Natural killer cell (primary cell): ENCODE results near the gene OPRL1. TPM values are rescaled to one million over a fixed set of nuclear protein-coding genes. Genes with fewer than 3 reads are reported as not detected.

Source experiments
- ATAC-seq, 3 donors: fragments of 150-1000 bp in 2 of 3; fragments of 200-7000 bp in 1 of 3; cut with Tn5 transposase; 1 replicate in 1 of 3; 2 replicates in 2 of 3; pipeline ENCODE4 v1.10.0; 2021; ENCODE audit warnings: mild to moderate bottlenecking in 2 of 3, moderate library complexity in 2 of 3
- DNase-seq, 2 donors: peaks; one replicate each; pipeline versions ENCODE4 v3.0.0 to v3.0.0-alpha.2; 2013 to 2021; ENCODE audit warnings: mixed read lengths in 1 of 2
- H3K27ac ChIP-seq: one replicate; pipeline ENCODE4 v1.5.1; 2013; ENCODE audit warnings: mild to moderate bottlenecking, low read length
- H3K27me3 ChIP-seq: one replicate; pipeline ENCODE4 v1.6.1; 2013; ENCODE audit warnings: low read length; ENCODE audit not compliant: control insufficient read depth, insufficient read depth
- H3K36me3 ChIP-seq: one replicate; pipeline ENCODE4 v1.6.1; 2013; ENCODE audit warnings: low read length; ENCODE audit not compliant: control insufficient read depth, insufficient read depth
- H3K4me1 ChIP-seq: one replicate; pipeline ENCODE4 v1.6.1; 2013; ENCODE audit warnings: low read length; ENCODE audit not compliant: control insufficient read depth, insufficient read depth
- H3K4me3 ChIP-seq: one replicate; pipeline ENCODE4 v1.5.1; 2013; ENCODE audit warnings: low read length
- H3K9me3 ChIP-seq: one replicate; pipeline ENCODE4 v1.6.1; 2013; ENCODE audit warnings: low read length; ENCODE audit not compliant: control insufficient read depth, insufficient read depth
- H3K27ac Mint-ChIP-seq, 2 donors: one replicate each; pipeline ENCODE4 v1.8.0; 2022; ENCODE audit warnings: mild to moderate bottlenecking in 2 of 2, mixed read lengths in 2 of 2, moderate library complexity in 1 of 2
- H3K27me3 Mint-ChIP-seq, 2 donors: one replicate each; pipeline ENCODE4 v1.8.0; 2022; ENCODE audit warnings: low read depth in 2 of 2, mixed read lengths in 2 of 2
- H3K36me3 Mint-ChIP-seq: one replicate; pipeline ENCODE4 v1.8.0; 2022; ENCODE audit warnings: mixed read lengths
- H3K4me1 Mint-ChIP-seq, 2 donors: one replicate each; pipeline ENCODE4 v1.8.0; 2022; ENCODE audit warnings: mixed read lengths in 2 of 2
- H3K4me3 Mint-ChIP-seq: one replicate; pipeline ENCODE4 v1.8.0; 2022; ENCODE audit warnings: mild to moderate bottlenecking, moderate library complexity, mixed read lengths
- H3K9me3 Mint-ChIP-seq, 2 donors: one replicate each; pipeline ENCODE4 v1.8.0; 2022; ENCODE audit warnings: mixed read lengths in 2 of 2
- WGBS: methylation state at CpG from one replicate; pipeline ENCODE4 v1.1.7; 2013; ENCODE audit warnings: missing lambda C conversion rate; ENCODE audit not compliant: insufficient coverage; 5-methylcytosine and 5-hydroxymethylcytosine counted together
- intact Hi-C: fragments of 100-400 bp; cut with micrococcal nuclease; formaldehyde crosslinking; loops from one replicate; pipeline ENCODE4 v1.14.2; 2022
- total RNA-seq, 4 donors: library from RNA; stranded (reverse); fragments of 120-200 nt in 1 of 4; gene quantifications; one replicate each; pipeline versions ENCODE4 v1.2.3 to v1.2.4, GENCODE V29; 2013 to 2022
- TF ChIP-seq, protein P1 (sequence below): fragments of 200-600 bp; IDR thresholded peaks from one replicate; pipeline ENCODE4 v1.8.0; 2022; ENCODE audit warnings: antibody characterized with exemption

The OPRL1 gene
- 1 to 10 TPM; 1.2 to 2.2 (median 1.4) TPM for total RNA-seq
- total RNA-seq (2013) = 1.4 TPM

DNA sequence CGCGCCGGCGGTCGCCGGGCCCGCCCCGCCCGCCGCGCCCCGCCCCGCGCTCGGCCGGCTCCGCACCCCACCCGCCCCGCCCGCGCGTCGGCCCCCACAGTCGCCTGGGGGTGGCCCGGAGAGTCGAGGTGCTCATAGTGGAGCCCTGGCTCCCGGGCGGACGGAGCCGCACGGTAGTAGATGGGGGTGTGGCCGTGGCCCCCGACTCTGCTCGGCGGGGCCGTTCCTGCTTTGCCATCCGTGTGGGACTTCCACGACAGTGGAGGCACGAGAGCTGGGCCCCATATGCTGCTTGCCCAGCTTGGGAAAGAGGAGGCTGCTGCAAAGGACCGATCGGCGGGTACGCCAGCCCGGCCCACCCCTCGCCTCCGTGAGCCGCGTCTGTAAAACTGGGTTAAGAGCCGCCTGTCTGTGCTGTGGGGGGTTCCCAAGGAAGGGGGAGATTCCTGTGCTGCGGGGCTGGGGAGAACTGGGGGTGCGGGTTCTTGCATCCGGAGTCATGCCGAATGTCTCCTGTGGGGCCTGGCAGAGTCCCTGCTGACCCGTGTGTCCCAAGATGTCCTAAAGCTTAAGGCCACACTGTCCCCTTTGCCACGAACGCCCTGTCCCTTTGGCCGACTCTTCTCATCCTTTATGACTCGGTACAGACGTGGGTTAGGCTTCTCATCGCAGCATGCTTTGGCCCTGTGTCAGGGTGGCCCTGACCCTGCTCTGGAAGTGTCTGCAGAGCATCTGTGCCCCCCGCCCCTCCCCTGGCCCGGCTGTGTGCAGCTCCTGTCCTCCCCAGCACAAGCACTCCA is at the start of gene OPRL1:
Gene OPRL1 (plus strand): TSS at position 70 of the 800 bp plus-strand sequence. CDS start 12,639 bp downstream, outside the sequence.
- Mint-ChIP-seq H3K27me3 (peaks cover 3 to 10% of the 10 kb centered on the region in 2 donors), H3K4me3 (peak within 1 kb of the TSS; percentile 90)
- WGBS = 7% methylated on average over 62 of the region's 62 CpGs

DNA sequence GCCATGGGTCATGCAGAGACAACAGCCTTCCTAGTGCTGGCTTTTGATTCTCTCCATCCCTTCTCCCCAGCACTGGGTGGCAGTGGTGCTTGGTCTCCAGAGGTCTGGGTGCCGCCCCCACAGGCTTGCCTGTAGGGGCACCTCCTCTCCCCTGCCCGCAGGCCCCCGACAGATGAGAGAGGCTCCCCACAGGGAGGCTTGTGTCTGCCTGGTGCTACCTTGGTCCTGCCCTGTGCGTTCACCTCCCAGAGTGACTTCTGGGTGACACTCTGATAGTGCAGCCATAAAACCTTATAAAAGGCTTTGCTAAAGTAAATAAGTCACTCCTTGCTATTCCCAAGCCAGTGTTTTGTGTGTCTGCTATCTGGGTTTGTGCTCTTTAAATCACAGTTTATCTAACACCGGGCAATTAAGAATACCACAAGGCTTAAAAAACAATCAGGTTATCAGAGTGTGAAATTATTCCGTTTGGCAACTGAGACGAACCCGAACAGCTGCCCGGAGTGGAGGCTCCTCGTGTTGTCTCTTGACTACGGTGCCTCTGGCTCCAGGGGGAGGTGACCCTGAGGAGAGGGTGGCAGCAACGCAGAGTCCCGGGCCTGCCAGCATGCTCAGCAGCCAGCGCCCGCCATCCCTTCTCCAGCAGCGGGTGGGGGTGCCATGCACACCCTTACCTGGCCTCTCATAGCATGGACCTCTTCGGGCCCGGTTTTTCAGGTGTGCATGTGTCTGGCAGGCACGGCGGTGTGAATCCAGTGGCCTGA is 49.3 kb upstream of the OPRL1 start:
- peaks cover 13% of the 10 kb centered on the region for H3K4me1 ChIP-seq
- H3K4me3 ChIP-seq = no peak overlapping the region
- intact Hi-C loops = no loop called here
- no peaks in the 10 kb centered on the region for H3K27me3 ChIP-seq
- 97% methylated on average over 20 of the region's 20 CpGs for WGBS
- Mint-ChIP-seq H3K9me3 (no peaks in the 10 kb centered on the region), H3K4me3 (no peak overlapping the region), H3K4me1 (no peaks in the 10 kb centered on the region), H3K36me3 (no peaks in the 10 kb centered on the region), H3K27me3 (no peaks in the 10 kb centered on the region), H3K27ac (peak overlapping the region in 1 of 2 donors; percentile 56)
- DNase-seq (no peak), ATAC-seq (no peak)
- TF ChIP-seq, protein P1, sequence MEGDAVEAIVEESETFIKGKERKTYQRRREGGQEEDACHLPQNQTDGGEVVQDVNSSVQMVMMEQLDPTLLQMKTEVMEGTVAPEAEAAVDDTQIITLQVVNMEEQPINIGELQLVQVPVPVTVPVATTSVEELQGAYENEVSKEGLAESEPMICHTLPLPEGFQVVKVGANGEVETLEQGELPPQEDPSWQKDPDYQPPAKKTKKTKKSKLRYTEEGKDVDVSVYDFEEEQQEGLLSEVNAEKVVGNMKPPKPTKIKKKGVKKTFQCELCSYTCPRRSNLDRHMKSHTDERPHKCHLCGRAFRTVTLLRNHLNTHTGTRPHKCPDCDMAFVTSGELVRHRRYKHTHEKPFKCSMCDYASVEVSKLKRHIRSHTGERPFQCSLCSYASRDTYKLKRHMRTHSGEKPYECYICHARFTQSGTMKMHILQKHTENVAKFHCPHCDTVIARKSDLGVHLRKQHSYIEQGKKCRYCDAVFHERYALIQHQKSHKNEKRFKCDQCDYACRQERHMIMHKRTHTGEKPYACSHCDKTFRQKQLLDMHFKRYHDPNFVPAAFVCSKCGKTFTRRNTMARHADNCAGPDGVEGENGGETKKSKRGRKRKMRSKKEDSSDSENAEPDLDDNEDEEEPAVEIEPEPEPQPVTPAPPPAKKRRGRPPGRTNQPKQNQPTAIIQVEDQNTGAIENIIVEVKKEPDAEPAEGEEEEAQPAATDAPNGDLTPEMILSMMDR = no peak
- no peaks in the 10 kb centered on the region for H3K9me3 ChIP-seq
- no peak overlapping the region for H3K27ac ChIP-seq
- H3K36me3 ChIP-seq = peaks cover 69% of the 10 kb centered on the region

More for the DNA sequence above, at the start of gene OPRL1:
- H3K27ac ChIP-seq = peak within 1 kb of the TSS; percentile 77
- no peaks in the 10 kb centered on the region for H3K36me3 Mint-ChIP-seq
- H3K4me3 ChIP-seq = peak within 1 kb of the TSS; percentile 75
- H3K9me3 Mint-ChIP-seq = no peaks in the 10 kb centered on the region
- peaks cover 12% of the 10 kb centered on the region for H3K36me3 ChIP-seq
- peak within 1 kb of the TSS; percentile 82 to 92 for H3K27ac Mint-ChIP-seq
- TF ChIP-seq, protein P1 = no peak
- H3K4me1 Mint-ChIP-seq = peaks cover 26 to 64% of the 10 kb centered on the region in 2 donors
- DNase-seq (peak; percentile 48 to 85), ATAC-seq (peak; percentile 47 to 72 (median 64))
- H3K4me1 ChIP-seq = peaks cover 68% of the 10 kb centered on the region
- intact Hi-C loops = no loop called here
- H3K9me3 ChIP-seq = no peaks in the 10 kb centered on the region
- H3K27me3 ChIP-seq = peaks cover 9% of the 10 kb centered on the region

DNA sequence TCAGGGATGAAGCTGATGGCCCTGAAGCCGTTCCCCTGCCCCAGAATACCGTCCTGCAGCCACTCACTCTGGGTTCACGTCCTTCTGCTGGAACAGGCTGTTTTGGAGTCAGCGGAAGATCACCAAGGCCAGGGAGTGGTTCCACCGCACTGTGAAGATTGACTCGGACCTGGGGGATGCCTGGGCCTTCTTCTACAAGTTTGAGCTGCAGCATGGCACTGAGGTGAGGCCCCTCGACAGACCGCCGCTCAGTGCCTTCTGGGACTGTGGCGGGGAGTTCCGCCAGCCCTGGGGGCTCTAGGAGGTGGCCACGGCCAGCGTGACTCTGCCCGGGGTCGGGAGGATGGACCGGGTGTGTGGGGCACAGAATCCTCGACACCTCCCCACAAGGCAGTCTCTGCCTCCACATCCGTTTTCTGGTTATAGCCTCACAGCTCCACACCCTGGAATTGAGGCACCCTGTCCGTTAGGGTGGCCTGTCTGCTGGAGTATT is 48.0 kb upstream of the OPRL1 start:
- H3K27ac Mint-ChIP-seq = no peak overlapping the region
- Histone ChIP-seq H3K4me3 (no peak overlapping the region), H3K27ac (no peak overlapping the region), H3K4me1 (peaks cover 26% of the 10 kb centered on the region), H3K36me3 (peaks cover 61% of the 10 kb centered on the region), H3K27me3 (peaks cover 6% of the 10 kb centered on the region), H3K9me3 (no peaks in the 10 kb centered on the region)
- no peaks in the 10 kb centered on the region for H3K36me3 Mint-ChIP-seq
- H3K9me3 Mint-ChIP-seq = no peaks in the 10 kb centered on the region
- no peak overlapping the region for H3K4me3 Mint-ChIP-seq
- no peaks in the 10 kb centered on the region for H3K4me1 Mint-ChIP-seq
- WGBS = 96% methylated on average over 19 of the region's 19 CpGs
- H3K27me3 Mint-ChIP-seq = peaks cover 0 to 1% of the 10 kb centered on the region in 2 donors
- intact Hi-C loops = no loop called here
- ATAC-seq = no peak
- no peak for DNase-seq
- TF ChIP-seq, protein P1 = no peak
